ENCODE results near the gene ADARB2. TPM values are rescaled to one million over a fixed set of nuclear protein-coding genes. Genes with fewer than 3 reads are reported as not detected.

ADARB2 gene
- total and polyA plus RNA-seq, 2 experiments from 2014 or later = 2.0 to 5.0 TPM

GRCh38 chr10:1328981-1329614, 408.2 kb downstream of the ADARB2 start:
- peaks cover 4% of the 10 kb centered on the region for H3K27me3 Mint-ChIP-seq (ENCODE audit: insufficient read depth, low read depth, poor library complexity)
- ATAC-seq (no peak), DNase-seq (ENCODE audit: low spot score) (no peak)
- Histone ChIP-seq H3K27me3 (ENCODE audit: insufficient read depth) (no peaks in the 10 kb centered on the region), H3K36me3 (ENCODE audit: insufficient read depth) (no peaks in the 10 kb centered on the region), H3K79me2 (replicated peaks; ENCODE audit: insufficient read depth) (no peaks in the 10 kb centered on the region), H3K4me1 (ENCODE audit: insufficient read depth) (no peaks in the 10 kb centered on the region; the same call in 1 of the 2 replicates), H3K27ac (ENCODE audit: low read depth) (no peak overlapping the region), H3K4me3 (no peak overlapping the region), H2AFZ (peak overlapping the region; percentile 59; the same call in 1 of the 2 replicates), H4K20me1 (replicated peaks; ENCODE audit: insufficient read depth) (no peaks in the 10 kb centered on the region), H3K4me2 (no peak overlapping the region), H3K9me2 (ENCODE audit: insufficient read depth) (no peaks in the 10 kb centered on the region), H3F3A (replicated peaks; ENCODE audit: low read depth) (no peaks in the 10 kb centered on the region)
- peaks cover 15% of the 10 kb centered on the region for H3K36me3 Mint-ChIP-seq (ENCODE audit: low read depth)
- H3K9me3 Mint-ChIP-seq = peaks cover 16% of the 10 kb centered on the region
- H3K4me1 Mint-ChIP-seq = peaks cover 17% of the 10 kb centered on the region
- no peak overlapping the region for H3K4me3 Mint-ChIP-seq
- TF ChIP-seq, protein P1, sequence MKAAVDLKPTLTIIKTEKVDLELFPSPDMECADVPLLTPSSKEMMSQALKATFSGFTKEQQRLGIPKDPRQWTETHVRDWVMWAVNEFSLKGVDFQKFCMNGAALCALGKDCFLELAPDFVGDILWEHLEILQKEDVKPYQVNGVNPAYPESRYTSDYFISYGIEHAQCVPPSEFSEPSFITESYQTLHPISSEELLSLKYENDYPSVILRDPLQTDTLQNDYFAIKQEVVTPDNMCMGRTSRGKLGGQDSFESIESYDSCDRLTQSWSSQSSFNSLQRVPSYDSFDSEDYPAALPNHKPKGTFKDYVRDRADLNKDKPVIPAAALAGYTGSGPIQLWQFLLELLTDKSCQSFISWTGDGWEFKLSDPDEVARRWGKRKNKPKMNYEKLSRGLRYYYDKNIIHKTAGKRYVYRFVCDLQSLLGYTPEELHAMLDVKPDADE (IDR thresholded peaks at IDR 0.05) = no peak
- no peak for TF ChIP-seq CREB1 (CRISPR knock-in tag; IDR thresholded peaks at IDR 0.05; ENCODE audit: low read depth)
- no peak for TF ChIP-seq ZNF331 (CRISPR knock-in tag; IDR thresholded peaks at IDR 0.05; ENCODE audit: low read depth)
- TF ChIP-seq EZH2 (IDR thresholded peaks at IDR 0.05; ENCODE audit: low read depth, unreplicated experiment) = no peak
- no peak for TF ChIP-seq STAT1 (IDR thresholded peaks at IDR 0.05; ENCODE audit: unreplicated experiment)
- TF ChIP-seq, protein P2, sequence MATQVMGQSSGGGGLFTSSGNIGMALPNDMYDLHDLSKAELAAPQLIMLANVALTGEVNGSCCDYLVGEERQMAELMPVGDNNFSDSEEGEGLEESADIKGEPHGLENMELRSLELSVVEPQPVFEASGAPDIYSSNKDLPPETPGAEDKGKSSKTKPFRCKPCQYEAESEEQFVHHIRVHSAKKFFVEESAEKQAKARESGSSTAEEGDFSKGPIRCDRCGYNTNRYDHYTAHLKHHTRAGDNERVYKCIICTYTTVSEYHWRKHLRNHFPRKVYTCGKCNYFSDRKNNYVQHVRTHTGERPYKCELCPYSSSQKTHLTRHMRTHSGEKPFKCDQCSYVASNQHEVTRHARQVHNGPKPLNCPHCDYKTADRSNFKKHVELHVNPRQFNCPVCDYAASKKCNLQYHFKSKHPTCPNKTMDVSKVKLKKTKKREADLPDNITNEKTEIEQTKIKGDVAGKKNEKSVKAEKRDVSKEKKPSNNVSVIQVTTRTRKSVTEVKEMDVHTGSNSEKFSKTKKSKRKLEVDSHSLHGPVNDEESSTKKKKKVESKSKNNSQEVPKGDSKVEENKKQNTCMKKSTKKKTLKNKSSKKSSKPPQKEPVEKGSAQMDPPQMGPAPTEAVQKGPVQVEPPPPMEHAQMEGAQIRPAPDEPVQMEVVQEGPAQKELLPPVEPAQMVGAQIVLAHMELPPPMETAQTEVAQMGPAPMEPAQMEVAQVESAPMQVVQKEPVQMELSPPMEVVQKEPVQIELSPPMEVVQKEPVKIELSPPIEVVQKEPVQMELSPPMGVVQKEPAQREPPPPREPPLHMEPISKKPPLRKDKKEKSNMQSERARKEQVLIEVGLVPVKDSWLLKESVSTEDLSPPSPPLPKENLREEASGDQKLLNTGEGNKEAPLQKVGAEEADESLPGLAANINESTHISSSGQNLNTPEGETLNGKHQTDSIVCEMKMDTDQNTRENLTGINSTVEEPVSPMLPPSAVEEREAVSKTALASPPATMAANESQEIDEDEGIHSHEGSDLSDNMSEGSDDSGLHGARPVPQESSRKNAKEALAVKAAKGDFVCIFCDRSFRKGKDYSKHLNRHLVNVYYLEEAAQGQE (IDR thresholded peaks at IDR 0.05; ENCODE audit: unreplicated experiment) = no peak
- TF ChIP-seq EZH2phosphoT487 (IDR thresholded peaks at IDR 0.05; ENCODE audit: unreplicated experiment) = no peak
- TF ChIP-seq JUNB (IDR thresholded peaks at IDR 0.05; ENCODE audit: unreplicated experiment) = no peak
- TF ChIP-seq POLR2AphosphoS5 (IDR thresholded peaks at IDR 0.05; ENCODE audit: low read depth) = no peak
- no peak overlapping the region for H3K27ac Mint-ChIP-seq

GRCh38 chr10:1328161-1328823, 409.0 kb downstream of the ADARB2 start:
- Mint-ChIP-seq H3K4me3 (no peak overlapping the region), H3K4me1 (peaks cover 11% of the 10 kb centered on the region), H3K27me3 (ENCODE audit: insufficient read depth, low read depth, poor library complexity) (peaks cover 4% of the 10 kb centered on the region), H3K27ac (no peak overlapping the region), H3K36me3 (ENCODE audit: low read depth) (peaks cover 15% of the 10 kb centered on the region), H3K9me3 (peaks cover 16% of the 10 kb centered on the region)
- Histone ChIP-seq H3K27ac (ENCODE audit: low read depth) (no peak overlapping the region), H4K20me1 (replicated peaks; ENCODE audit: insufficient read depth) (no peaks in the 10 kb centered on the region), H3K4me3 (no peak overlapping the region), H3K36me3 (ENCODE audit: insufficient read depth) (no peaks in the 10 kb centered on the region), H3K79me2 (replicated peaks; ENCODE audit: insufficient read depth) (no peaks in the 10 kb centered on the region), H3K4me1 (ENCODE audit: insufficient read depth) (no peaks in the 10 kb centered on the region; the same call in 1 of the 2 replicates), H3F3A (replicated peaks; ENCODE audit: low read depth) (no peaks in the 10 kb centered on the region), H3K9me2 (ENCODE audit: insufficient read depth) (no peaks in the 10 kb centered on the region), H3K27me3 (ENCODE audit: insufficient read depth) (no peaks in the 10 kb centered on the region), H3K4me2 (no peak overlapping the region), H2AFZ (no peak overlapping the region)
- DNase-seq (ENCODE audit: low spot score) = no peak
- no peak for ATAC-seq
- TF ChIP-seq, protein P3, sequence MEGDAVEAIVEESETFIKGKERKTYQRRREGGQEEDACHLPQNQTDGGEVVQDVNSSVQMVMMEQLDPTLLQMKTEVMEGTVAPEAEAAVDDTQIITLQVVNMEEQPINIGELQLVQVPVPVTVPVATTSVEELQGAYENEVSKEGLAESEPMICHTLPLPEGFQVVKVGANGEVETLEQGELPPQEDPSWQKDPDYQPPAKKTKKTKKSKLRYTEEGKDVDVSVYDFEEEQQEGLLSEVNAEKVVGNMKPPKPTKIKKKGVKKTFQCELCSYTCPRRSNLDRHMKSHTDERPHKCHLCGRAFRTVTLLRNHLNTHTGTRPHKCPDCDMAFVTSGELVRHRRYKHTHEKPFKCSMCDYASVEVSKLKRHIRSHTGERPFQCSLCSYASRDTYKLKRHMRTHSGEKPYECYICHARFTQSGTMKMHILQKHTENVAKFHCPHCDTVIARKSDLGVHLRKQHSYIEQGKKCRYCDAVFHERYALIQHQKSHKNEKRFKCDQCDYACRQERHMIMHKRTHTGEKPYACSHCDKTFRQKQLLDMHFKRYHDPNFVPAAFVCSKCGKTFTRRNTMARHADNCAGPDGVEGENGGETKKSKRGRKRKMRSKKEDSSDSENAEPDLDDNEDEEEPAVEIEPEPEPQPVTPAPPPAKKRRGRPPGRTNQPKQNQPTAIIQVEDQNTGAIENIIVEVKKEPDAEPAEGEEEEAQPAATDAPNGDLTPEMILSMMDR (conservative IDR thresholded peaks at IDR 0.05; ENCODE audit: low read depth in 2 of 2) = no peak
- TF ChIP-seq NANOG (IDR thresholded peaks at IDR 0.05; ENCODE audit: borderline replicate concordance) = no peak
